T-cell (primary cell): ENCODE measurements around the gene FARSA. TPM values are rescaled to one million over a fixed set of nuclear protein-coding genes. Genes with fewer than 3 reads are reported as not detected.
A peak's percentile ranks its signal among the peaks of the same experiment; 100 is the strongest.
"Not testable (repeated sequence)": the region's sequence is repeated elsewhere in the genome, so short reads cannot be mapped to it uniquely, and the experiment has no call there.

Experiments
- ATAC-seq, 4 experiments: fragments of 200-7000 bp in 3 of 4; fragments of 150-1000 bp in 1 of 4; cut with Tn5 transposase; replicated peaks in 1 of 4; 1 replicate in 3 of 4; 2 replicates in 1 of 4; pipeline ENCODE4 v1.10.0; 2021; ENCODE audit warnings: moderate library complexity in 3 of 4, mild to moderate bottlenecking in 2 of 4, moderate number of reproducible peaks in 1 of 4
- CTCF ChIA-PET, 2 donors: fragments of 300-600 bp; sonication (Branson Sonifier 250); formaldehyde crosslinking; loops; one replicate each; lab custom pipeline; 2022; ENCODE audit warnings: antibody characterized with exemption in 2 of 2; lab: Charles Lee
- POLR2A ChIA-PET, 2 donors: fragments of 300-600 bp; sonication (Branson Sonifier 250); formaldehyde crosslinking; loops; one replicate each; lab custom pipeline; 2022; ENCODE audit warnings: antibody characterized with exemption in 2 of 2; lab: Charles Lee
- DNase-seq, 35 experiments: peaks; one replicate each; pipeline versions ENCODE4 v3.0.0 to v3.0.0-alpha.2; 2013 to 2023
- H3K27ac ChIP-seq: one replicate; pipeline ENCODE4 v1.5.1; 2013; ENCODE audit warnings: low read length
- H3K27me3 ChIP-seq, 2 experiments: replicated peaks in 1 of 2; 1 replicate in 1 of 2; 2 replicates in 1 of 2; pipeline versions ENCODE4 v1.6.1 to v1.7.0; 2013; ENCODE audit warnings: low read length in 1 of 2, mixed read lengths in 1 of 2; ENCODE audit not compliant: control insufficient read depth in 2 of 2, insufficient read depth in 2 of 2; ENCODE audit errors: extremely low read depth in 1 of 2
- H3K36me3 ChIP-seq, 2 donors: 1 replicate in 1 of 2; 2 replicates in 1 of 2; pipeline versions ENCODE4 v1.6.1 to v1.7.0; 2013; ENCODE audit warnings: low read length in 1 of 2; ENCODE audit not compliant: control insufficient read depth in 2 of 2, insufficient read depth in 1 of 2; ENCODE audit errors: extremely low read depth in 1 of 2
- H3K4me1 ChIP-seq, 2 experiments: 1 replicate in 1 of 2; 2 replicates in 1 of 2; pipeline versions ENCODE4 v1.6.1 to v1.7.0; 2013; ENCODE audit warnings: low read length in 2 of 2, mixed read lengths in 1 of 2; ENCODE audit not compliant: insufficient read depth in 2 of 2, control insufficient read depth in 1 of 2; ENCODE audit errors: extremely low read depth in 1 of 2
- H3K4me3 ChIP-seq, 2 donors: 1 replicate in 1 of 2; 2 replicates in 1 of 2; pipeline versions ENCODE4 v1.5.1 to v1.7.0; 2013; ENCODE audit warnings: mild to moderate bottlenecking in 2 of 2, low read length in 1 of 2, moderate library complexity in 1 of 2; ENCODE audit not compliant: control insufficient read depth in 1 of 2; ENCODE audit errors: extremely low read depth in 1 of 2
- H3K9me3 ChIP-seq: 2 replicates; pipeline ENCODE4 v1.7.0; 2013
- H3K27ac Mint-ChIP-seq, 2 donors: one replicate each; pipeline ENCODE4 v1.8.0; 2020 to 2021; ENCODE audit warnings: mild to moderate bottlenecking in 2 of 2, mixed read lengths in 2 of 2
- H3K27me3 Mint-ChIP-seq, 2 donors: one replicate each; pipeline ENCODE4 v1.8.0; 2021 to 2022; ENCODE audit warnings: mixed read lengths in 2 of 2
- H3K36me3 Mint-ChIP-seq: one replicate; pipeline ENCODE4 v1.8.0; 2021; ENCODE audit warnings: mixed read lengths
- H3K4me1 Mint-ChIP-seq, 3 donors: one replicate each; pipeline ENCODE4 v1.8.0; 2020 to 2022; ENCODE audit warnings: mixed read lengths in 3 of 3, mild to moderate bottlenecking in 1 of 3
- H3K4me3 Mint-ChIP-seq, 3 donors: one replicate each; pipeline ENCODE4 v1.8.0; 2020 to 2022; ENCODE audit warnings: mild to moderate bottlenecking in 3 of 3, mixed read lengths in 3 of 3, moderate library complexity in 3 of 3
- H3K9me3 Mint-ChIP-seq, 3 donors: one replicate each; pipeline ENCODE4 v1.8.0; 2020 to 2022; ENCODE audit warnings: mixed read lengths in 3 of 3
- WGBS: methylation state at CpG from one replicate; pipeline ENCODE4 v1.1.5; 2013; ENCODE audit warnings: missing lambda C conversion rate; ENCODE audit not compliant: insufficient coverage; 5-methylcytosine and 5-hydroxymethylcytosine counted together
- total RNA-seq, 35 experiments: library from RNA in 6 of 35; stranded (reverse) in 6 of 35; fragments of 120-200 nt in 1 of 35; gene quantifications; one replicate each; pipeline versions ENCODE4 v1.2.1 to v1.2.4 and lab custom pipeline; 2013 to 2026

FARSA gene
- total RNA-seq, 5 donors from 2014 or later (not counting 1 experiment from before 2014, with no cell fraction given) = 28.3 to 86.2 (median 73.4) TPM

GRCh38 chr19:12918253-12918652, 15.3 kb downstream of the FARSA start:
- Mint-ChIP-seq H3K36me3 (peaks cover 11% of the 10 kb centered on the region), H3K4me3 (peak overlapping the region in 1 of 3 donors; percentile 76), H3K27me3 (no peaks in the 10 kb centered on the region), H3K9me3 (no peaks in the 10 kb centered on the region), H3K4me1 (peaks cover 29 to 42% (median 34%) of the 10 kb centered on the region in 3 donors), H3K27ac (peak overlapping the region in 1 of 2 donors; percentile 71)
- CTCF ChIA-PET = no interaction called here
- no peak overlapping the region for H3K27ac ChIP-seq
- 95% methylated on average over 13 of the region's 14 CpGs for WGBS
- POLR2A ChIA-PET = no interaction called here
- H3K4me1 ChIP-seq = peaks cover 8 to 39% of the 10 kb centered on the region in 2 experiments
- peaks cover 0 to 4% of the 10 kb centered on the region in 2 experiments for H3K27me3 ChIP-seq
- no peak for ATAC-seq
- H3K36me3 ChIP-seq = peaks cover 3 to 11% of the 10 kb centered on the region in 2 donors
- H3K9me3 ChIP-seq = no peaks in the 10 kb centered on the region
- DNase-seq = no peak
- no peak overlapping the region for H3K4me3 ChIP-seq

DNA sequence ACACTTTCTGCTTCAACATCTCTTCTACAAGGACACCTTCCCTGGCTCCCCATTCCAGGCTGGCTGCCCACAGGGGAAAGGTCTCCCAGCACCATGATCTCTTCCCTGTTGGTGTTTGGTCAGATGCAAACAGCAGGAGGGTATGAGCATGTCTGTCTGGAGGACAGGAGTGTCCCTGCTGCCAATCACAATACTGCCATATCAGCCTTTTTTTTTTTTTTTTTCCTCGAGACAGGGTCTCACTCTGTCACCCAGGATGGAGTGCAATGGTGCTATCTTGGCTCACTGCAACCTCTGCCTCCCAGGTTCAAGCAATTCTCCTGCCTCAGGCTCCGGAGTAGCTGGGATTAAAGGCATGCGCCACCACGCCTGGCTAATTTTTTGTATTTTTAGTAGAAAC, 17.7 kb downstream of the FARSA start:
- H3K27me3 Mint-ChIP-seq, H3K36me3 ChIP-seq, DNase-seq, H3K9me3 Mint-ChIP-seq, H3K27me3 ChIP-seq, H3K27ac ChIP-seq, H3K9me3 ChIP-seq, ATAC-seq, H3K36me3 Mint-ChIP-seq, H3K4me3 ChIP-seq: not testable (repeated sequence)
- Mint-ChIP-seq H3K27ac (peak overlapping the region; percentile 52 to 65), H3K4me1 (peaks cover 32 to 46% (median 38%) of the 10 kb centered on the region in 3 donors), H3K4me3 (peak overlapping the region in 1 of 3 donors; percentile 15)
- 85% methylated on average over 4 of the region's 4 CpGs for WGBS
- ChIA-PET POLR2A (interaction anchor here in 1 of 2 donors (0.7 kb wide), 1 partner anchor 86 kb away, joined by 6 read pairs; no protein-coding TSS in a partner anchor), CTCF (interaction anchor here in 1 of 2 donors (0.5 kb wide), 1 partner anchor 633 kb away, joined by 3 read pairs; no protein-coding TSS in a partner anchor)
- H3K4me1 ChIP-seq = peaks cover 8 to 43% of the 10 kb centered on the region in 2 experiments

DNA sequence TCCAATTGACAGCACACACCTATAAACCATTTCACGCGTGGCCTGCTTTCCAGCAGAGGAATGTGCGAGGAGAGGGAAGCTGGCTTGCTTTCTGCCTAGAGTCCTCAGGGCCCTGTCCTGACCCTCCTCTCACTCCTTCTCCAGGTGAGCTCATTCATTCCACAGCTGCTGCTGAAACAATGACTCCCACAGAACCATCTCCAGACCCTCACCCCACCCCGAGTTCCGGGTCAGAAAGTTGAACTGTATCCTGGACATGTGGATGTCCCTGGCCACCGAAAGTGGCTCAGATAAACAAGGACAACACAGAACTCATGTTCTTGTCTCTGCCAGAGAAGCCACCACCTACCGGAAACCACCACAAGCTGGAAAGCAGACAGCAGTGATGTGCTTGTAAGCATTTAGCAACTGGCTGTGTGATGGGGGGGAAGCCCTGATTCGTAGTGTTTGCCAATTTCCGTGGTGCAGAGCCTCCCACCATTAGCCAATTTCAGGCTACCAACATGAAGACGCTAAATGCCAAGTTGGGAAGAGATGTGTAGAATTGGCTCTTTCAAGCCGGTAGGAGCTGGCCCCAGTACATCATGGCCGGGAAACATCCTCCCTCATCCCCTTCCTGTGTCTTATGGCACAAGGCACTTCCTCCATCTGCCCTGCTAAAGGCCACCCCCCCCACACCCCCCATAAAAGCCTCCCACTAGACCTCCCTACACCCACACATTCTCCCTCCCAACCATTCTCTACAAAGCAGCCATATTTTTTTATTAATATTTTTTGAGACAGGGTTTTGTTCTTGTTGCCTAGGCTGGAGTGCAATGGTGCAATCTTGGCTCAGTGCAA, 19.4 kb downstream of the FARSA start:
- 25% methylated on average over 4 of the region's 12 CpGs for WGBS
- ChIA-PET CTCF (interaction anchor here (0.5 to 1.4 kb wide), 5 partner anchors 20 to 263 kb away, joined by 3 to 4 read pairs (median 3); no protein-coding TSS in a partner anchor), POLR2A (interaction anchor here (0.6 to 0.8 kb wide), 3 partner anchors 43 to 1174 kb away, joined by 3 to 9 read pairs (median 4); no protein-coding TSS in a partner anchor)
- Histone ChIP-seq H3K4me1 (peaks cover 8 to 38% of the 10 kb centered on the region in 2 experiments), H3K27ac (peak overlapping the region; percentile 72), H3K9me3 (no peaks in the 10 kb centered on the region), H3K4me3 (no peak overlapping the region), H3K27me3 (peaks cover 0 to 4% of the 10 kb centered on the region in 2 experiments), H3K36me3 (no peaks in the 10 kb centered on the region)
- peaks cover 27 to 37% (median 29%) of the 10 kb centered on the region in 3 donors for H3K4me1 Mint-ChIP-seq
- peak overlapping the region; percentile 48 to 80 (median 49) for H3K4me3 Mint-ChIP-seq
- H3K36me3 Mint-ChIP-seq = no peaks in the 10 kb centered on the region
- ATAC-seq (peak; percentile 83 to 93 (median 93)), DNase-seq (peak; percentile 43 to 76 (median 61))
- H3K9me3 Mint-ChIP-seq = no peaks in the 10 kb centered on the region
- H3K27ac Mint-ChIP-seq = peak overlapping the region; percentile 97
- no peaks in the 10 kb centered on the region for H3K27me3 Mint-ChIP-seq

DNA sequence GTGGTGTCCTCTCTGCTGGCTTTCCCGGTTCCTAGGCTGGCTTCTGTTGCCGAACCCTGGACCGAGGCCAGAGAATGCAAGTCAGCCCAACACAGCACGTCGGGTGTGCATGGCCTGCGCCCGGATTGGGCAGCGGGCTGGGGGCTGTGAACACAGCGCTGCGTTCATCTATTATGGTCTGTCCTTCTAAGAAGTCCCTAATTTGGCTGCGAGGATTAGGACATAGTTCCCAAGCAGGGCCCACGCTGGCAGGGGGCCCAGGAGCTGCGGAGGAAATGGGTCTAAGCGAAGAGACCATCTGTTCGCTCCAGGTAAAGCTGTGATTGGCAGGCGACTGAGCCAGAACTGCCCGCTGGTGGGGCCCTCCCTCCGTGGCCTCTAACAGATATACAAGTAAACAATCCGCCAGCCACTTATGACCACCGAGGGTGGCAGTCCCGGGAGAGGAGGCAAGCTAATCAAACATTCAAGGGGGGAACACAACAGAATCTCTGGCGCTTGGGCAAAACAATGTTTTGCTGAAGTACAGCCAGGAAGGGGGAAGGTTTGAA, 20.4 kb downstream of the FARSA start:
- Mint-ChIP-seq H3K4me1 (peaks cover 20 to 32% (median 25%) of the 10 kb centered on the region in 3 donors), H3K36me3 (no peaks in the 10 kb centered on the region), H3K9me3 (no peaks in the 10 kb centered on the region), H3K27me3 (no peaks in the 10 kb centered on the region), H3K27ac (peak overlapping the region; percentile 97), H3K4me3 (peak overlapping the region in 1 of 3 donors; percentile 80)
- no peaks in the 10 kb centered on the region for H3K9me3 ChIP-seq
- H3K27ac ChIP-seq = peak overlapping the region; percentile 72
- no peak for DNase-seq
- H3K4me1 ChIP-seq = peaks cover 8 to 28% of the 10 kb centered on the region in 2 experiments
- H3K36me3 ChIP-seq = no peaks in the 10 kb centered on the region
- CTCF ChIA-PET = interaction anchor here (0.5 to 1.4 kb wide), 5 partner anchors 21 to 236 kb away, joined by 3 to 4 read pairs (median 3); partner anchors contain the start of gene GCDH (in 1 of the 2)
- no peak overlapping the region for H3K4me3 ChIP-seq
- H3K27me3 ChIP-seq = peaks cover 0 to 2% of the 10 kb centered on the region in 2 experiments
- POLR2A ChIA-PET = interaction anchor here (0.7 to 0.8 kb wide), 3 partner anchors 28 to 187 kb away, joined by 3 to 4 read pairs (median 3); no protein-coding TSS in a partner anchor
- ATAC-seq = no peak
- WGBS = 87% methylated on average over 21 of the region's 22 CpGs

- no peak overlapping the region for H3K27ac ChIP-seq
- ChIA-PET POLR2A (interaction anchor here in 1 of 2 donors (0.7 kb wide), 1 partner anchor 28 kb away, joined by 3 read pairs; no protein-coding TSS in a partner anchor), CTCF (interaction anchor here in 1 of 2 donors (0.7 kb wide), 1 partner anchor 21 kb away, joined by 4 read pairs; the partner anchor contains the start of gene GCDH)
Measured at GRCh38 chr19:12912571-12912970, 20.9 kb downstream of the FARSA start.

DNA sequence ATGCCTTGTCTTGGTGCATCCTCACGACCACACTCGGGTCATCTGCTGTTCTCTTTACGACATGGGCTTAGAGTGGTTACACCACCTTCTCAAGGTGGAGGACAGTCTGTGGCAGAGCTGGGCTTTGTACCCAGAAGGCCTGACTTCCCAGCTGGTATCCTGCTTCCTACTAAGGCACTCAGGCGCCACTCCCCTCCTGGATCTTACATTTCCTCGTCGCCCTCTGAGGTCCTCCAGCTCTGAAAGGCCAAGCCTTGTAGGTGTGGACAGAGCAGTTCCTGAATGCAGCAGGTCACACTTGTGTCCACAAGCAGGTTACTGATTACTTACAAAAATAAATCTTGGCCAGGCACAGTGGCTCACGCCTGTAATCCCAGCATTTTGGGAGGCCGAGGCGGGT, 26.3 kb downstream of the FARSA start:
- H3K4me3 ChIP-seq = no peak overlapping the region
- ChIA-PET CTCF (no interaction called here), POLR2A (no interaction called here)
- ATAC-seq = no peak
- Mint-ChIP-seq H3K4me1 (peaks cover 0 to 1% (median 0%) of the 10 kb centered on the region in 3 donors), H3K27me3 (no peaks in the 10 kb centered on the region), H3K27ac (no peak overlapping the region), H3K4me3 (no peak overlapping the region), H3K9me3 (no peaks in the 10 kb centered on the region), H3K36me3 (no peaks in the 10 kb centered on the region)
- no peaks in the 10 kb centered on the region for H3K4me1 ChIP-seq
- H3K27me3 ChIP-seq = no peaks in the 10 kb centered on the region
- no peaks in the 10 kb centered on the region for H3K36me3 ChIP-seq
- H3K27ac ChIP-seq = no peak overlapping the region
- H3K9me3 ChIP-seq = no peaks in the 10 kb centered on the region
- no peak for DNase-seq
- WGBS = 94% methylated on average over 6 of the region's 9 CpGs

More at GRCh38 chr19:12912571-12912970, 20.9 kb downstream of the FARSA start:
- H3K4me3 ChIP-seq = no peak overlapping the region
- no peak for ATAC-seq
- H3K4me1 ChIP-seq = peaks cover 8 to 27% of the 10 kb centered on the region in 2 experiments
- no peaks in the 10 kb centered on the region for H3K36me3 Mint-ChIP-seq
- H3K27me3 Mint-ChIP-seq = no peaks in the 10 kb centered on the region
- no peaks in the 10 kb centered on the region for H3K36me3 ChIP-seq
- no peaks in the 10 kb centered on the region for H3K27me3 ChIP-seq
- 100% methylated on average over 3 of the region's 4 CpGs for WGBS
- H3K9me3 Mint-ChIP-seq = no peaks in the 10 kb centered on the region
- peak overlapping the region; percentile 34 to 69 for H3K27ac Mint-ChIP-seq
- H3K4me1 Mint-ChIP-seq = peaks cover 20 to 32% (median 25%) of the 10 kb centered on the region in 3 donors
- no peak overlapping the region for H3K4me3 Mint-ChIP-seq
- no peaks in the 10 kb centered on the region for H3K9me3 ChIP-seq
- DNase-seq = no peak
